Neuron (in vitro differentiated cells): ENCODE results near the gene SUMO2.
"Not testable (repeated sequence)": the region's sequence is repeated elsewhere in the genome, so short reads cannot be mapped to it uniquely, and the experiment has no call there.

Experiments
- H2AFZ ChIP-seq: one replicate; pipeline ENCODE4 v1.6.1; 2013; ENCODE audit warnings: low read depth, mild to moderate bottlenecking, inconsistent platforms, low read length, moderate library complexity
- H3K27me3 ChIP-seq: one replicate; pipeline ENCODE4 v1.6.1; 2013; ENCODE audit warnings: low read length; ENCODE audit not compliant: insufficient read depth
- H3K36me3 ChIP-seq: one replicate; pipeline ENCODE4 v1.6.1; 2013; ENCODE audit warnings: low read length; ENCODE audit not compliant: insufficient read depth
- H3K4me1 ChIP-seq: one replicate; pipeline ENCODE4 v1.6.1; 2013; ENCODE audit warnings: low read length; ENCODE audit not compliant: insufficient read depth
- H3K4me3 ChIP-seq: 2 replicates; pipeline ENCODE4 v1.5.1; 2013; ENCODE audit warnings: mild to moderate bottlenecking, low read length, moderate library complexity
- H3K9me3 ChIP-seq: one replicate; pipeline ENCODE4 v1.6.1; 2013; ENCODE audit warnings: low read length

The SUMO2 gene

GRCh38 chr17:75152523-75152921, 30.2 kb downstream of the SUMO2 start:
- H3K4me3 ChIP-seq = peak overlapping the region; percentile 91
- H3K4me1 ChIP-seq = peaks cover 12% of the 10 kb centered on the region
- H3K27me3 ChIP-seq = no peaks in the 10 kb centered on the region
- H3K36me3 ChIP-seq = peaks cover 23% of the 10 kb centered on the region
- H2AFZ ChIP-seq = no peak overlapping the region
- no peaks in the 10 kb centered on the region for H3K9me3 ChIP-seq

- H3K4me1 ChIP-seq = peaks cover 12% of the 10 kb centered on the region
- peak overlapping the region; percentile 91 for H3K4me3 ChIP-seq
- H2AFZ ChIP-seq = no peak overlapping the region
- H3K36me3 ChIP-seq = peaks cover 29% of the 10 kb centered on the region
- H3K9me3 ChIP-seq = no peaks in the 10 kb centered on the region
- no peaks in the 10 kb centered on the region for H3K27me3 ChIP-seq
Observed at GRCh38 chr17:75151930-75152329, 30.8 kb downstream of the SUMO2 start.

- Histone ChIP-seq H3K36me3 (peaks cover 67% of the 10 kb centered on the region), H3K9me3 (no peaks in the 10 kb centered on the region), H3K27me3 (no peaks in the 10 kb centered on the region), H2AFZ (no peak overlapping the region), H3K4me1 (peaks cover 4% of the 10 kb centered on the region), H3K4me3 (no peak overlapping the region)
Observed at GRCh38 chr17:75147878-75148546, 34.7 kb downstream of the SUMO2 start.

- no peaks in the 10 kb centered on the region for H3K4me1 ChIP-seq
- no peak overlapping the region for H3K4me3 ChIP-seq
- peaks cover 80% of the 10 kb centered on the region for H3K36me3 ChIP-seq
- H3K27me3 ChIP-seq = no peaks in the 10 kb centered on the region
- no peaks in the 10 kb centered on the region for H3K9me3 ChIP-seq
- no peak overlapping the region for H2AFZ ChIP-seq
Observed at GRCh38 chr17:75146592-75146991, 36.2 kb downstream of the SUMO2 start.

- Histone ChIP-seq H2AFZ (no peak overlapping the region), H3K4me1 (no peaks in the 10 kb centered on the region), H3K27me3 (no peaks in the 10 kb centered on the region), H3K36me3 (peaks cover 93% of the 10 kb centered on the region), H3K9me3 (no peaks in the 10 kb centered on the region), H3K4me3 (no peak overlapping the region)
Observed at GRCh38 chr17:75144816-75145512, 37.8 kb downstream of the SUMO2 start.

- no peaks in the 10 kb centered on the region for H3K9me3 ChIP-seq
- H2AFZ ChIP-seq = no peak overlapping the region
- H3K36me3 ChIP-seq = peaks cover 93% of the 10 kb centered on the region
- no peaks in the 10 kb centered on the region for H3K27me3 ChIP-seq
- no peaks in the 10 kb centered on the region for H3K4me1 ChIP-seq
- H3K4me3 ChIP-seq = no peak overlapping the region
Observed at GRCh38 chr17:75142236-75142971, 40.4 kb downstream of the SUMO2 start.

- no peaks in the 10 kb centered on the region for H3K9me3 ChIP-seq
- no peaks in the 10 kb centered on the region for H3K4me1 ChIP-seq
- no peak overlapping the region for H3K4me3 ChIP-seq
- peaks cover 82% of the 10 kb centered on the region for H3K36me3 ChIP-seq
- H2AFZ ChIP-seq = no peak overlapping the region
- H3K27me3 ChIP-seq = no peaks in the 10 kb centered on the region
Observed at GRCh38 chr17:75138519-75138918, 44.2 kb downstream of the SUMO2 start.

GRCh38 chr17:75137762-75138161, 45.0 kb downstream of the SUMO2 start:
- not testable (repeated sequence) for H3K4me1 ChIP-seq, H3K27me3 ChIP-seq, H3K4me3 ChIP-seq, H2AFZ ChIP-seq, H3K9me3 ChIP-seq
- H3K36me3 ChIP-seq = peaks cover 75% of the 10 kb centered on the region

- H3K36me3 ChIP-seq = peaks cover 59% of the 10 kb centered on the region
Observed at GRCh38 chr17:75135946-75136345, 46.8 kb downstream of the SUMO2 start.

GRCh38 chr17:75135452-75135851, 47.3 kb downstream of the SUMO2 start:
- Histone ChIP-seq H3K27me3 (no peaks in the 10 kb centered on the region), H3K4me1 (peaks cover 2% of the 10 kb centered on the region), H2AFZ (no peak overlapping the region), H3K36me3 (peaks cover 54% of the 10 kb centered on the region), H3K9me3 (no peaks in the 10 kb centered on the region), H3K4me3 (no peak overlapping the region)

More at GRCh38 chr17:75135946-75136345, 46.8 kb downstream of the SUMO2 start:
- Histone ChIP-seq H3K4me3 (no peak overlapping the region), H3K4me1 (no peaks in the 10 kb centered on the region), H2AFZ (no peak overlapping the region), H3K9me3 (no peaks in the 10 kb centered on the region), H3K27me3 (no peaks in the 10 kb centered on the region)

GRCh38 chr17:75133607-75134347, 49.0 kb downstream of the SUMO2 start:
- H3K27me3 ChIP-seq, H3K9me3 ChIP-seq, H3K4me1 ChIP-seq, H3K4me3 ChIP-seq, H2AFZ ChIP-seq: not testable (repeated sequence)
- H3K36me3 ChIP-seq = peaks cover 52% of the 10 kb centered on the region

GRCh38 chr17:75133001-75133400, 49.8 kb downstream of the SUMO2 start:
- peaks cover 8% of the 10 kb centered on the region for H3K4me1 ChIP-seq
- peaks cover 47% of the 10 kb centered on the region for H3K36me3 ChIP-seq
- H3K27me3 ChIP-seq = no peaks in the 10 kb centered on the region
- H3K4me3 ChIP-seq = no peak overlapping the region
- no peak overlapping the region for H2AFZ ChIP-seq
- no peaks in the 10 kb centered on the region for H3K9me3 ChIP-seq
